CD4-positive, alpha-beta T cell treated with Interferon alpha-2 for 1 hour (primary cell): Measurements from ENCODE around the gene TRIM62.

Experiments used
- DNase-seq, 2 donors: peaks; one replicate each; pipeline ENCODE4 v3.0.0-alpha.2; 2020 to 2022

The TRIM62 gene

DNA sequence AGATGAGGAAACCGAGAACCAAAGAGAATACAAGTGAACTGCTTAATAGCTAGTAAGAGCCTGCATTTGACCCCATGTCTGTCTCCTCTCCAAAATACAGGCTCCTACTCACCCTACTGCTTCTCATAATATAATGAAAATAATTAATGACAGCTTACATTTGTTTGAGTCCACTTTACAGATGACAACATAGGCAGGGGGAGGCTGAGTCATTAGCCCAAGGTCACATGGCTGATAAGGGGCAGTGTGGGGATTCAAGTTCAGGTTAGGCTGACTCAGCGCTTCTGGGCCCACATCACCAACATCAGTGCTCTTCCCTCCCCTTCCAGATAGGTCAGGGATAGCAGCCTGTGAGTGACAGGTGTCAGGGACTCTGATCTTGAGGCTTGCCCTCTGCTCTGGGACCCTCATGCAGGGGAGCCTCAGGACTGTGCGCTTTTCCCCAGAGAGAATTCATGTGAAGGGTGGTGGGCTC, 84.7 kb downstream of the TRIM62 start:
- DNase-seq: no peak

DNA sequence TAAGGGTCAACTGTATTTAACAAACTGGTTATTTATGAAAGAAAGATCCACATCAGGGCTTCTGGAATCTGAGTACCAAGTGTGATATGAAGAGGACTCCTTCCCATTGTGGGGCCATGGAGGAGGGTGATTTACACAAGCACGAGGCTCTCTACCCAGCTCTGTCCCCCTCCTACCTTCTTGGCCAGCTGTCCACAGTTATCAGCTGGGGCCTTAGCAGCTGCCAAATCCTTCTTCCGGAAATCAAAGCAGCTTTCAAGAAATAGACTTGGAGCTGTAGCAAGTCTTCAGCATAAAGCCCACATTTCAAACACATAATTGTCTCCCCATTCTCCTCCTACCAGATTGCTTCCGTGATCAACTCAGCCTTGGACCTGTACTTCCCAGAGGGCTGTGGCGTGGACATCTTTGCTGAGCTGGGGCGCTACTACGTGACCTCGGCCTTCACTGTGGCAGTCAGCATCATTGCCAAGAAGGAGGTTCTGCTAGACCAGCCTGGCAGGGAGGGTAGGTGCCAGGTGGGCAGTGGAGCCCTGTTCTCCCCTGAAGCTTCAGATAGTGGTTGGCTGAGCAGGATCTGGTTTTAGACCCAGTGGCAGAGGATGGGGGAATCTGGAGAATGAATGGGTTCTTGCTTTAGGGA, 85.4 kb downstream of the TRIM62 start:
- DNase-seq: no peak
